Spleen (tissue), 11 donors: ENCODE results near the gene HRK. TPM values are rescaled to one million over a fixed set of nuclear protein-coding genes. Genes with fewer than 3 reads are reported as not detected.

Experiments used
- DNase-seq: peaks from one replicate; pipeline ENCODE4 v3.0.0-alpha.2; 2020
- H3K27ac ChIP-seq, 8 donors: fragments of 200-600 bp; sonication (generic) in 7 of 8; 1 replicate in 4 of 8; 2 replicates in 4 of 8; pipeline versions ENCODE4 v1.5.0 to v1.8.0; 2016 to 2021; ENCODE audit warnings: inconsistent platforms in 4 of 8, mild to moderate bottlenecking in 4 of 8, moderate library complexity in 1 of 8
- H3K27me3 ChIP-seq, 7 donors: fragments of 200-600 bp; sonication (generic) in 6 of 7; replicated peaks in 1 of 7; 1 replicate in 4 of 7; 2 replicates in 3 of 7; pipeline versions ENCODE4 v1.5.0 to v1.8.0; 2016 to 2021; ENCODE audit warnings: inconsistent platforms in 3 of 7, mild to moderate bottlenecking in 1 of 7
- H3K36me3 ChIP-seq, 6 donors: fragments of 200-600 bp; sonication (generic) in 5 of 6; 1 replicate in 4 of 6; 2 replicates in 2 of 6; pipeline versions ENCODE4 v1.5.0 to v1.8.0; 2016 to 2021; ENCODE audit warnings: inconsistent platforms in 2 of 6
- H3K4me1 ChIP-seq, 6 donors: fragments of 200-600 bp; sonication (generic) in 5 of 6; 1 replicate in 3 of 6; 2 replicates in 3 of 6; pipeline versions ENCODE4 v1.5.0 to v1.8.0; 2016 to 2021; ENCODE audit warnings: inconsistent platforms in 3 of 6
- H3K4me3 ChIP-seq, 8 donors: fragments of 200-600 bp; sonication (generic) in 7 of 8; 1 replicate in 4 of 8; 2 replicates in 4 of 8; pipeline versions ENCODE4 v1.5.0 to v1.8.0; 2016 to 2021; ENCODE audit warnings: inconsistent platforms in 4 of 8, mild to moderate bottlenecking in 4 of 8, moderate library complexity in 2 of 8
- H3K9me3 ChIP-seq, 8 donors: fragments of 200-600 bp; sonication (generic) in 7 of 8; 1 replicate in 4 of 8; 2 replicates in 4 of 8; pipeline versions ENCODE4 v1.5.0 to v1.8.0; 2016 to 2021; ENCODE audit warnings: inconsistent platforms in 4 of 8
- CTCF ChIP-seq, 11 experiments: fragments of 200-600 bp in 7 of 11; fragments of 450-650 bp in 4 of 11; sonication (generic) in 4 of 11; IDR thresholded peaks in 8 of 11; conservative IDR thresholded peaks in 3 of 11; 1 replicate in 7 of 11; 2 replicates in 4 of 11; pipeline versions ENCODE4 v1.4.0 to v1.8.0; 2016 to 2021; ENCODE audit warnings: antibody characterized with exemption in 11 of 11, inconsistent platforms in 4 of 11, mild to moderate bottlenecking in 1 of 11
- POLR2A ChIP-seq, 3 donors: fragments of 450-650 bp; IDR thresholded peaks; one replicate each; pipeline ENCODE4 v1.5.1; 2017; ENCODE audit warnings: antibody characterized with exemption in 3 of 3, mild to moderate bottlenecking in 1 of 3
- POLR2AphosphoS5 ChIP-seq, 3 donors: sonication (generic); formaldehyde crosslinking; IDR thresholded peaks; one replicate each; pipeline ENCODE4 v1.5.1; 2017; ENCODE audit warnings: antibody characterized with exemption in 3 of 3
- WGBS, 5 donors: extraction: QIAGEN DNeasy Blood & Tissue Kit in 3 of 5; methylation state at CpG; one replicate each; pipeline versions ENCODE4 v1.1.5 to v1.1.7; 2013 to 2018; 5-methylcytosine and 5-hydroxymethylcytosine counted together
- intact Hi-C: fragments of 100-400 bp; cut with DNase I; formaldehyde crosslinking; loops from one replicate; pipeline ENCODE4 v1.15.0; 2023; ENCODE audit warnings: low total_unique reads
- polyA plus RNA-seq, 3 donors: library from polyadenylated mRNA; stranded (reverse); fragments of 200-250 nt; gene quantifications; one replicate each; pipeline ENCODE4 v1.2.1, GENCODE V29; 2013
- total RNA-seq, 7 donors: library from RNA; depleted of rRNA in 3 of 7; stranded (reverse); fragments of >200 nt in 3 of 7; fragmentation: NEBNext Ultra II Directional in 4 of 7; extraction: Animal tissue kit (Norgen Biotek cat#: 25700) in 4 of 7; gene quantifications; one replicate each; pipeline versions ENCODE4 v1.1.0 to v1.2.1, GENCODE V29; 2016 to 2021
- donor health status: healthy with polysubstance abuse.
- donor health status: DM: no; HTN: no; CAD: no; lungs with moderate emphysema.
- donor health status: DM: no; HTN: no; CAD: no.
- donor health status: Bipolar disorder and iron deficiency.
- donor health status: healthy.
- donor health status: DM: no; HTN: no; CAD: no.
- donor health status: DM: yes; HTN: yes; CAD: no.

The HRK gene
- total and polyA plus RNA-seq, 10 donors: 0.07 to 0.76 (median 0.37) TPM; not detected in 1

- peaks cover 0 to 34% (median 9%) of the 10 kb centered on the region in 6 donors for H3K4me1 ChIP-seq
- peaks cover 0 to 14% (median 0%) of the 10 kb centered on the region in 7 donors for H3K27me3 ChIP-seq
- intact Hi-C loops: no loop called here
- no peak for DNase-seq
- 39 to 56% (median 47%) methylated on average over 6 of the region's 6 CpGs for WGBS, 5 donors
- no peaks in the 10 kb centered on the region for H3K9me3 ChIP-seq
- no peaks in the 10 kb centered on the region for H3K36me3 ChIP-seq
- no peak overlapping the region for H3K27ac ChIP-seq
- peak in 5 of 11 experiments; percentile 10 to 40 (median 19) for TF ChIP-seq CTCF (IDR thresholded peaks at IDR 0.05 in 8 of 11, conservative IDR thresholded peaks at IDR 0.05 in 3 of 11)
- TF ChIP-seq POLR2AphosphoS5 (IDR thresholded peaks at IDR 0.05): no peak
- no peak overlapping the region for H3K4me3 ChIP-seq
Observed at GRCh38 chr12:116863275-116863767, 17.9 kb downstream of the HRK start.

- Histone ChIP-seq H3K27ac (no peak overlapping the region), H3K4me1 (peaks cover 0 to 45% (median 14%) of the 10 kb centered on the region in 6 donors), H3K27me3 (peaks cover 0 to 25% (median 0%) of the 10 kb centered on the region in 7 donors), H3K36me3 (no peaks in the 10 kb centered on the region), H3K9me3 (no peaks in the 10 kb centered on the region), H3K4me3 (no peak overlapping the region)
- no peak for DNase-seq
- 81 to 99% (median 96%) methylated on average over 4 of the region's 4 CpGs for WGBS, 5 donors
- no peak for TF ChIP-seq POLR2AphosphoS5 (IDR thresholded peaks at IDR 0.05)
- no peak for TF ChIP-seq POLR2A (IDR thresholded peaks at IDR 0.05)
- intact Hi-C loops: no loop called here
Observed at GRCh38 chr12:116862167-116862566, 19.1 kb downstream of the HRK start.

DNA sequence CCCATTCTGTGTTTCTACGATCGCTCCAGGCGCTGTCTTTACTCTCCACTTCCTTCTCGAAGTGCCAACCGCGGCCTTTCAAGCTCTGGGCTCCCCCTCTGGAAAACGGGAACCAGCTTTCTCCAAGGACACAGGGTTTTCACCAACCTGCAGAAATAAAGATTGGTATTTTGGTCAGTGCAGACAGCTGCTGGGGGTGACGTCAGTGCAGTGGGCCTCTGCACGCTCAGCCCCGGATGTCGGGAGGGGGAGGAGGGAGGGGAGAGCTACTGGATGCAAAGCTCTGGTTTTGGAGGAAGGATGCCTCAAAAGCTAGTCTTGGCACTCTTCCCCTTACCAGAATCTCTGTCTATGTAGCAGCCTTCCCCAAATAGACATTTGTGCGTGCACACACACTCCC is 19.9 kb downstream of the HRK start:
- DNase-seq: peak; percentile 82
- no peak for TF ChIP-seq POLR2A (IDR thresholded peaks at IDR 0.05)
- TF ChIP-seq CTCF (IDR thresholded peaks at IDR 0.05 in 8 of 11, conservative IDR thresholded peaks at IDR 0.05 in 3 of 11): no peak
- no peak for TF ChIP-seq POLR2AphosphoS5 (IDR thresholded peaks at IDR 0.05)
- H3K4me1 ChIP-seq: peaks cover 0 to 52% (median 14%) of the 10 kb centered on the region in 6 donors
- no peak overlapping the region for H3K4me3 ChIP-seq
- H3K27me3 ChIP-seq: peaks cover 0 to 33% (median 0%) of the 10 kb centered on the region in 7 donors
- WGBS, 5 donors: 17 to 29% (median 22%) methylated on average over 12 of the region's 12 CpGs
- no peak overlapping the region for H3K27ac ChIP-seq
- H3K9me3 ChIP-seq: no peaks in the 10 kb centered on the region
- intact Hi-C loops: no loop called here
- H3K36me3 ChIP-seq: no peaks in the 10 kb centered on the region

DNA sequence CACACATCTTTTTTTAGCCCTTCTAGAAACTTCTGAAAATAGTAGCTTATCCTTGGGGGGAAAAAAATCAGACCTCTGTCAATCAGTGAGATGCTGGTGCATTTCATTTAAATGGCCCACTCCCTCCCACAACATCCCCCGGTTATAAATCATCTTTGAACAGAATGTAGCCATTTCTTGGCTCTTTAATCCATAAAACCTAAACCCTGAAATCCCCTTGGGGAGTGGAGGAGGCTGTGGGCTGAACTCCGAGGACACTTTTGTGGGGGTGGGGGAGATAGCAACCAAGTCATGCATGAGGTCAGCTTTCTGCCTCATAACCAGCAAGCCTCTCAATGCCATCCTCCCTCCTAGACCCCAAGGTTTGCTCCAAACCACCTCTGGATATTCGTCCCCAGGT is 21.0 kb downstream of the HRK start:
- Histone ChIP-seq H3K27ac (no peak overlapping the region), H3K4me3 (peak overlapping the region in 2 of 8 donors; percentile 8 to 22), H3K27me3 (peaks cover 0 to 32% (median 0%) of the 10 kb centered on the region in 7 donors), H3K36me3 (no peaks in the 10 kb centered on the region), H3K9me3 (no peaks in the 10 kb centered on the region), H3K4me1 (peaks cover 0 to 52% (median 14%) of the 10 kb centered on the region in 6 donors)
- 41 to 63% (median 57%) methylated on average over 3 of the region's 3 CpGs for WGBS, 5 donors
- TF ChIP-seq POLR2A (IDR thresholded peaks at IDR 0.05) (no peak), CTCF (IDR thresholded peaks at IDR 0.05 in 8 of 11, conservative IDR thresholded peaks at IDR 0.05 in 3 of 11) (no peak), POLR2AphosphoS5 (IDR thresholded peaks at IDR 0.05) (no peak)
- intact Hi-C loops: no loop called here
- DNase-seq: no peak
